8988T (cell line): ENCODE data around the gene HEXIM1.

Experiments
- DNase-seq: peaks from one replicate; pipeline ENCODE4 v3.0.0; 2011

The HEXIM1 gene

DNA sequence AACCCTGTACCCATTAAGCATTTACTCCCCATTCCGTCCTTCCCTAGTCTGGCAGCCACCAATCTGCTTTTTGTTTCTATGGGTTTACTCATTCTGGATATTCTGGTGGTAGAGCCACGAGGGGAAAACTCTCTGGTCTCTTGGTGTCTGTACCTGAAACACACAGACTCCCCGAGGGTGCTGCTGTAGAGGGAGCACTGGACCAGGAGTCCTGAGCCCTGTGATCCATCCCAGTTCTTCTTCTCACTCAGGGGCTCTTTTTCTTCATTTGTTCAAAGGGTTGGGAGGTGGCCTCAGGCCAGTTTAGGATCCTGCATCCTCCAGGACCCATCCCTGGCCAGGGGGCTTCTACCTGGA lies 27.5 kb downstream of the HEXIM1 start:
- DNase-seq, result no peak

DNA sequence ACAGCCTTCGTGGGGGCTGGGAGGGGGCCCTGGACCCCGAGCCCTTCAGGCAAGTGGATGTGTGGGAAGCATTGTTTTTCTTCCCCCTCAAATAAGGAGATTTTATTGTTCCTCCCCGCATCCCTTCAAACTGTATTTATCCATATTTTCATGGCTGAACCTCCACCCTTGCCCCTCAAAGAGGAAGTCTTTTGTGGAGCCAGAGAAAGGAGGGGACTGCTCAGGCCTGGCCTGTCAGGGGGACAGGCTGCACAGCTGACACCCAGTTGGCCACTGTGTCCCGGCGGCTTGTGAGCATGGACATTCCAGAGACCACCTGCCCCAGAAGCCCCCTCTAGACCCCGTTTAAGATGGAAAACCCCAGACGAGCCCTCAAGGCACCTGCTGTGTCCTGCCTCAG lies 29.3 kb downstream of the HEXIM1 start:
- DNase-seq, result no peak

DNA sequence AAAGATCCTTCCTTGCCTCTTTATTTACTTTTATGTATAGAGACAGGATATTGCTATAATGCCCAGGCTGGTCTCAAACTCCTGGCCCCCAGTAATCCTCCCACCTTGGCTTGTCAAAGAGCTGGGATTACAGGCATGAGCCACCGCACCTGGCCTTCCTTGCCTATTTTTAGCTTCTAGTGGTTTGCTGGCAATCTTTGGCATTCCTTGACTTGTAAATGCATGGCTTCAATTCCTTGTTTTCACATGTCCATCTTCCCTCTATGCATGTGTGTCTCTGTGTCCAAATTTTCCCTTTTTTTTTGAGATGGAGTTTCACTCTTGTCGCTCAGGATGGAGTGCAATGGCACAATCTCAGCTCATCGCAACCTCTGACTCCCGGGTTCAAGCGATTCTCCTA lies 35.9 kb downstream of the HEXIM1 start:
- no peak for DNase-seq

DNA sequence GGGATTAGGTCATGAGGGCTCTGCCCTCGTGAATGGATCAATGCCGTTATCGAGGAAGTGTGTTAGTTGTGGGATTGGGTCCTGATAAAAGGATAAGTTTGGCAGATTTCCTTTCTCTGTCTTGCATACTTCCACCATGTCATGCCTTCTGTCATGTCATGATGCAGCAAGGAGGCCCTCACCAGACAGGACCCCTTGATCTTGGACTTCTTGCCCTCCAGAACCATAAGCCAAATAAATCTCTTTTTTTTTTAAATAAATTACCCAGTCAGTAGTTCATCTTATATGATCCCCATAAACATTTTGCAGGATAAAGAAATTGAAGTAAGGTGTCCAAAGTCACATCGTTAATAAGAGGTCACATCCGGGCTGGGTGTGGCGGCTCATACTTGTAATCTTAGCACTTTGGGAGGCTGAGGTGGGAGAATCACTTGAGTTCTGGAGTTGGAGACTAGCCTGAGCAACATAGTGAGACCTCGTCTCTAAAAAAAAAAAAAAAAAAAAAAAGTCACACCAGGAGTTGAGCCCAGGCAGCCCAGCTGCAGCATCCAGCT lies 38.6 kb downstream of the HEXIM1 start:
- DNase-seq, result no peak

DNA sequence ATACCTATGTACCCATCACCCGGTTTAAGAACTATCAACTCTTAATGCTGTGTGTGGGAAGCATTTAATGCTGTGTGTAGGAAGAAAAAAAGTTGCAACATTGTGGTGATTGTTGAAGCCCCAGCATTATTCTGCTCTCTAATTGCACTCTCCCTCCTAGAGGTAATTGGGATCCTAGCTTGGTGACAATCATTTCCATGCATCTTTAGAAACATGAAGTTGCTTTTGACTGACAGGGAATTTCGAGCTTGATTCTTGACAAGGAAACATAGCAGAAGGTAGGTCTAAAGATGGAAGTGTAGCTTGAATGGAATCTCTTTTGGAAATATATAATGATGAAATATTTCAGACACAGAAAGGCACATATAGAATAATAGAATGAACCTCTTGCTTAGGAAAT lies 40.7 kb downstream of the HEXIM1 start:
- no peak for DNase-seq

DNA sequence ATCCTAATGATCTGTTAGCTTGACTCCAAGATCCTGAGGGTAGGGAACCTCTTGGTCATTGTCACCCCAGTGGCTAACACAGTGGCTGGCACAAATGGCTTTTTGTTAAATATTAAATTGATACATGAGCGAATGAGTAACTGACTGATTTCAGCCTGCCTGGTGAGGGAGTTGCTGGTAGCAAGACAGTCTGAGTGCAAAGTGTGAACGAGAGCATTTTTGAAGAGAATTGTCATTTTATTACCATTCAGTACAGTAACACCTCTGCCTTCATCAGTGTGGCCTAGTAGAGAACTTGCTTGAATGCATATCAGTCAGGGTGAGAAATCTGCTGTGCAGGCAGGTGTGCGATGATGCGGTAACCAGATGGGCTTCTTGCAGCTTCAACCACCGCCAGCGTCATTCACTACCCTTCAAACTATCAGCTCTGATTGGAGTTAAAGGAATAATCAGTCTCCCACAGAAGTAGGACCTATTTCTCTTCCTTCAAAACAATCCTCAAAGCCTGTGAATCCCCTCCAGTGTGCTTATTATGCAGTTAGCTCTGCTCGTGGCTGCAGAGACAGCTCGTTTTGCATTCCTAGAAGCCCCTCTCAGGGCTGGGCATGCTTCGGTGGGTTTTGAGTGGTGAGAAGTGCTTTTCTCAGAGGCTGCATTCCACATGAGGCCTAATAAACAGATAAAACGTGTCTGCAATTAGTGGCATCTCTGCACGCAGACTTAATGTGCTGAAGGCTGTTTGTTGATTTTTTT lies 42.4 kb downstream of the HEXIM1 start:
- DNase-seq, result no peak

DNA sequence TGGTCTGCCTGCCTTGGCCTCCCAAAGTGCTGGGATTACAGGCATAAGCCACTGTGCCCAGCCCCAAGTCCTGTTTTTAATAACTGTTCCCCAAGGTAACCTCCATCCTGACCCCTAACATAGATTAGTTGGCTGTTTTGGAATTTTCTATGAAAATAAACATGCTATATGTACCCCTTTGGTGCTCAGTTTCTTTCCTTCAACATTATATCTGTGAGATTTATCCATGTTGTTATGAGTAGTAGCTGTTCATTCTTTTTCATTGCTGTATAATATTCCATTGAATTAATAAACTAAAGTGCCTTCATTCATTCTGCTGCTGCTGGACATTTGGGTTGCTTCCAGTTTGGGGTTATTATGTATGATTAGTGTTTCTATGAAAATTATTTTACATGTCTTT lies 47.1 kb downstream of the HEXIM1 start:
- DNase-seq, result no peak

DNA sequence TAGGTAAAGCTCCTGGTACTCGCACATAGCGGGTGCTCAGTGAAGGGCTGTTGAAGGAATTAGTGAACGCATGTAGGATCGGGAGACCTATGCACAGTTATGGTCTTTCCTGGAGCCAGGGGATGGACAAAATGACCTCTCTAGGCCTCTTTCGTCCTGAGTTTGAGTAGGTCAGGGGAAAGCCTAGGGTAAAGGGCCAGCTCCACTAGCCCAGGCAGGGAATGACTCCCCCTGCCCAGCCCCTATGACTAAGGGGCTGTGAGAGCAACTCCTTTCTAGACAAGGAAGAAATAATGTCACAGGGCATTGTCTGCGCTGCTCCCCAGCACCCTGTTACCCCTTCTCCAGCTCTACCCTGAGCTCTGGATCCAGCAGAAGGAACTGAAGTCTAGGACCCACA lies 48.8 kb downstream of the HEXIM1 start:
- no peak for DNase-seq

DNA sequence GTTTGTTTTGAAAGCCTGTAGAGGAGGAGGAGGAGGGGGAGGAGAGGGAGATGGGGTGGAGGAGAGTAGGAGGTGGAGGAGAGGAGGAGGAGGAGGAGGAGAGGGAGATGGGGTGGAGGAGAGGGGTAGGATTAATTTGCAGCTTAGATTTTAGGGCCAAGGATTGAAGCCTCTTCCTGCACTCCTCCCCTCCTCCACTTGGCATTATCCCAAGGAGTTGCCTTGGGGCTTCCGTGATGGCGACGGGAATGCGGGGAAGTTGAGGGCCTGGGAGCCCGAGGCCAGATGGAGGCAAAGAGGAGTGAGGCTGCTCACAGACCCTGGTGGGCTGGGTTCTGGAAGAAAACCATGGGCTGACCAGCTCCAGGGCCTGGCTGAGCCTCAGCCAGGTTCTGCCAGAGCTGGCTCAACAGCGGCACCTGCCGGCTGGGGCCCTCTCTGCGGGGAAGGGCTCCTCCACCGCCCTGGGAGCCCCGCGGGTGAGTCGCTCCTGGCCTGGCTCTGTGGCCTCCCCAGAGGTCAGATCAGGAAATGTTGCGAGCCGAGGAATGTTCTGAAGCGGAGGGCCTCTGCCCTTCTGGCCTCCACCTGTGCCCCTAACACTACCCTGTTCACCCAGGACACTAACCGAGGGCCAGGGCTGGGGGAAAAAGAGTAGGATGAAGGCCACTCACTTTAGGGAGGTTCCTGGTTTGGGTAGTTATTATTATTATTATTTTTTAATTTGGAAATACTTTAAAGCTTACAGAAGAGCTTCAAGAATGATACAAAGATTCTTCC lies 49.5 kb downstream of the HEXIM1 start:
- no peak for DNase-seq

DNA sequence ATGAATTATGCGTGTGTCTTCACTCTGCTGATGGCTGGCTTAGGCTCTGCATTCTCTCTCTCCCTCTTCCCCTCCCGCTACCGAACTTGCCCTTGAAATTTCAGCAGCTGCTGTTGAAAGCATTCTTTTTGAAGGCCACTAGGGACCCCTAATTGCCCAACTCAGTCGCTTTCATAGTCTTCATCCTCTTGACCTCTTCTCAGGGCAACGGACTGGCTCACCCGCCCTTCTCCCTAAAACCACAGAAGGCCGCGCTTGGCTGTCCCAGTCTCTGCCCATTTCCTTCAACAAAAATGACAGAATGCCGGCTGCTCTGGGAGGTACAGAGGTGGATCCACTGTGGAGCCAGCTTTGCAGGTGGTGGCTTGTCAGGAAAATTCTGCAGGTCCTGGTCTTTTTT lies 52.4 kb downstream of the HEXIM1 start:
- no peak for DNase-seq

DNA sequence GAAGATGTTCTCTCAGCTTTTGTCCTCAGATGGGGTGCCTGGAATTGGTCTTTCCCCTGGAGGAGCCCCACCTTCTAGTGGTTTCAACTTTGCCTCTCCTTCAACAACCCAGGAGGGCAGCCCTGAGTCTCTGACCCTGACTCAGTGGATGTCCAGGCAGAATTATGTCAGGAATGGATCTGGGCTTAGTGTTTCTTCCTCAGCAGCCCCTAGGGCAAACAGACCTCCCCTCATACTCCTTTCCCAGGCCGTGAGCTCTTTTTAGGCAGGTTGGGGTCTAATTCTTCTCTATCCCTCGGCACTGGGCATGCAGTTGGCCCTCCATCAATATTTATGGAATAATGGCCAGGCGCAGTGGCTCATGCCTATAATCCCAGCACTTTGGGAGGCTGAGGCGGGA lies 53.2 kb downstream of the HEXIM1 start:
- DNase-seq, result no peak
